Panc1 (cell line): ENCODE results near the gene EHBP1.

ENCODE experiments used
- CTCF ChIP-seq: fragments of 450-650 bp; IDR thresholded peaks from 2 replicates; pipeline ENCODE4 v1.5.1; 2017; ENCODE audit warnings: mild to moderate bottlenecking
- POLR2AphosphoS5 ChIP-seq: IDR thresholded peaks from 2 replicates; pipeline ENCODE4 v1.6.1; 2012; ENCODE audit warnings: mild to moderate bottlenecking, low read depth, low read length, moderate library complexity

GRCh38 chr2:62808554-62808953 is 103.0 kb downstream of the EHBP1 start:
- TF ChIP-seq CTCF, result no peak
- TF ChIP-seq POLR2AphosphoS5, result no peak
